A673 (cell line): ENCODE results near the gene NSUN2. TPM values are rescaled to one million over a fixed set of nuclear protein-coding genes. Genes with fewer than 3 reads are reported as not detected.

Experiments
- BruUV-seq: library from RNA; stranded (reverse); fragments of 400-500 nt; replicated peaks from 2 replicates; lab custom pipeline; 2021; lab: Mats Ljungman, UMichigan
- CTCF ChIA-PET: fragments of 300-600 bp; sonication (Branson Sonifier 250); formaldehyde crosslinking; loops from one replicate; lab custom pipeline; 2022; ENCODE audit warnings: antibody characterized with exemption; lab: Charles Lee
- POLR2A ChIA-PET: fragments of 300-600 bp; sonication (Branson Sonifier 250); formaldehyde crosslinking; loops from one replicate; lab custom pipeline; 2022; ENCODE audit warnings: antibody characterized with exemption; ENCODE audit not compliant: low non-redundant PET; lab: Charles Lee
- DNase-seq: peaks from one replicate; pipeline ENCODE4 v3.0.0-alpha.2; 2015; ENCODE audit warnings: low spot score
- H3K27ac ChIP-seq: fragments of 200-600 bp; sonication (generic); 2 replicates; pipeline ENCODE4 v1.5.1; 2016; ENCODE audit warnings: mixed run types, low read depth, mild to moderate bottlenecking, mixed read lengths, antibody characterized with exemption, low read length; ENCODE audit not compliant: poor library complexity, severe bottlenecking
- H3K27me3 ChIP-seq: fragments of 200-600 bp; sonication (generic); replicated peaks from 2 replicates; pipeline ENCODE4 v1.6.1; 2017; ENCODE audit warnings: mixed run types, low read depth, mild to moderate bottlenecking, mixed read lengths, antibody characterized with exemption, low read length; ENCODE audit not compliant: insufficient read depth, poor library complexity
- H3K36me3 ChIP-seq: fragments of 200-600 bp; sonication (generic); 2 replicates; pipeline ENCODE4 v1.6.1; 2016; ENCODE audit warnings: mixed run types, mild to moderate bottlenecking, mixed read lengths, antibody characterized with exemption, low read length; ENCODE audit not compliant: insufficient read depth, poor library complexity, severe bottlenecking
- H3K4me1 ChIP-seq: fragments of 200-600 bp; sonication (generic); 2 replicates; pipeline ENCODE4 v1.6.1; 2017; ENCODE audit warnings: mixed run types, mild to moderate bottlenecking, mixed read lengths, antibody characterized with exemption, low read length; ENCODE audit not compliant: insufficient read depth, poor library complexity, severe bottlenecking
- H3K4me3 ChIP-seq: fragments of 200-600 bp; sonication (generic); 2 replicates; pipeline ENCODE4 v1.5.1; 2016; ENCODE audit warnings: low read depth, mixed run types, mild to moderate bottlenecking, mixed read lengths, low read length; ENCODE audit not compliant: poor library complexity, severe bottlenecking
- H3K9me3 ChIP-seq: fragments of 200-600 bp; sonication (generic); 2 replicates; pipeline ENCODE4 v1.6.1; 2016; ENCODE audit warnings: mixed run types, low read depth, mild to moderate bottlenecking, mixed read lengths, antibody characterized with exemption, low read length; ENCODE audit not compliant: poor library complexity, severe bottlenecking
- EZH2 ChIP-seq: fragments of 200-600 bp; sonication (generic); IDR thresholded peaks from 2 replicates; pipeline ENCODE4 v1.6.1; 2017; ENCODE audit warnings: borderline replicate concordance, low read depth, mild to moderate bottlenecking, mixed read lengths, antibody characterized with exemption, low read length; ENCODE audit not compliant: poor library complexity, severe bottlenecking
- intact Hi-C: fragments of 100-400 bp; cut with micrococcal nuclease; formaldehyde crosslinking; loops from one replicate; pipeline ENCODE4 v1.10.0; 2022; ENCODE audit not compliant: unreplicated experiment
- total RNA-seq: library from RNA; stranded (reverse); gene quantifications from 2 replicates; pipeline ENCODE4 v1.2.3, GENCODE V29; 2021
- TF ChIP-seq, protein P1 (sequence below): fragments of 300-800, 200-600 bp; sonication (generic); conservative IDR thresholded peaks from 2 replicates; pipeline ENCODE4 v1.5.1; 2017; ENCODE audit warnings: low read depth, mild to moderate bottlenecking, antibody characterized with exemption, low read length, moderate library complexity, mixed read lengths

Gene NSUN2
- total RNA-seq, 1 experiment from 2014 or later = 111 TPM

- H3K4me1 ChIP-seq = no peaks in the 10 kb centered on the region
- DNase-seq = no peak
- no TSS peak for BruUV-seq
- no peak overlapping the region for H3K4me3 ChIP-seq
- intact Hi-C loops = no loop called here
- H3K9me3 ChIP-seq = no peaks in the 10 kb centered on the region
- peaks cover 85% of the 10 kb centered on the region for H3K36me3 ChIP-seq
- H3K27ac ChIP-seq = no peak overlapping the region
- POLR2A ChIA-PET = no interaction called here
- H3K27me3 ChIP-seq = no peaks in the 10 kb centered on the region
- TF ChIP-seq, protein P1, sequence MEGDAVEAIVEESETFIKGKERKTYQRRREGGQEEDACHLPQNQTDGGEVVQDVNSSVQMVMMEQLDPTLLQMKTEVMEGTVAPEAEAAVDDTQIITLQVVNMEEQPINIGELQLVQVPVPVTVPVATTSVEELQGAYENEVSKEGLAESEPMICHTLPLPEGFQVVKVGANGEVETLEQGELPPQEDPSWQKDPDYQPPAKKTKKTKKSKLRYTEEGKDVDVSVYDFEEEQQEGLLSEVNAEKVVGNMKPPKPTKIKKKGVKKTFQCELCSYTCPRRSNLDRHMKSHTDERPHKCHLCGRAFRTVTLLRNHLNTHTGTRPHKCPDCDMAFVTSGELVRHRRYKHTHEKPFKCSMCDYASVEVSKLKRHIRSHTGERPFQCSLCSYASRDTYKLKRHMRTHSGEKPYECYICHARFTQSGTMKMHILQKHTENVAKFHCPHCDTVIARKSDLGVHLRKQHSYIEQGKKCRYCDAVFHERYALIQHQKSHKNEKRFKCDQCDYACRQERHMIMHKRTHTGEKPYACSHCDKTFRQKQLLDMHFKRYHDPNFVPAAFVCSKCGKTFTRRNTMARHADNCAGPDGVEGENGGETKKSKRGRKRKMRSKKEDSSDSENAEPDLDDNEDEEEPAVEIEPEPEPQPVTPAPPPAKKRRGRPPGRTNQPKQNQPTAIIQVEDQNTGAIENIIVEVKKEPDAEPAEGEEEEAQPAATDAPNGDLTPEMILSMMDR = no peak
- TF ChIP-seq EZH2 = no peak
- CTCF ChIA-PET = no interaction called here
Measured at GRCh38 chr5:6603643-6604042, 29.2 kb downstream of the NSUN2 start.

- Histone ChIP-seq H3K27ac (no peak overlapping the region), H3K4me1 (no peaks in the 10 kb centered on the region), H3K27me3 (no peaks in the 10 kb centered on the region), H3K36me3 (peaks cover 82% of the 10 kb centered on the region), H3K4me3 (no peak overlapping the region), H3K9me3 (no peaks in the 10 kb centered on the region)
- intact Hi-C loops = no loop called here
- TF ChIP-seq, protein P1 = no peak
- TF ChIP-seq EZH2 = no peak
- ChIA-PET CTCF (no interaction called here), POLR2A (no interaction called here)
- no peak for DNase-seq
- BruUV-seq = no TSS peak
Measured at GRCh38 chr5:6602441-6602840, 30.4 kb downstream of the NSUN2 start.

GRCh38 chr5:6601816-6602215 is 31.0 kb downstream of the NSUN2 start:
- no peak overlapping the region for H3K27ac ChIP-seq
- no peaks in the 10 kb centered on the region for H3K4me1 ChIP-seq
- BruUV-seq = no TSS peak
- no peak for DNase-seq
- no peak for TF ChIP-seq EZH2
- TF ChIP-seq, protein P1 = no peak
- H3K36me3 ChIP-seq = peaks cover 75% of the 10 kb centered on the region
- ChIA-PET CTCF (no interaction called here), POLR2A (no interaction called here)
- no peaks in the 10 kb centered on the region for H3K9me3 ChIP-seq
- no peaks in the 10 kb centered on the region for H3K27me3 ChIP-seq
- no peak overlapping the region for H3K4me3 ChIP-seq
- intact Hi-C loops = no loop called here
